KBM-7 (cell line): ENCODE results near the gene LMBR1L.
A peak's percentile ranks its signal among the peaks of the same experiment; 100 is the strongest.
"Not testable (repeated sequence)": the region's sequence is repeated elsewhere in the genome, so short reads cannot be mapped to it uniquely, and the experiment has no call there.

Experiments used
- DNase-seq: peaks from one replicate; pipeline ENCODE4 v3.0.0-alpha.2; 2015
- in situ Hi-C: fragments of 300-500 bp; cut with MboI; formaldehyde crosslinking; loops from 2 replicates; pipeline ENCODE4 v1.14.3; 2020; ENCODE audit warnings: low sequenced_read_pairs, low pct_unique_long_range_greater_than_20kb, mixed read lengths

Gene LMBR1L

GRCh38 chr12:49091056-49091835 lies 19.4 kb downstream of the LMBR1L start:
- no peak for DNase-seq
- in situ Hi-C loops = no loop called here

GRCh38 chr12:49089821-49090773 lies 20.6 kb downstream of the LMBR1L start:
- in situ Hi-C loops = no loop called here
- DNase-seq = peak; percentile 53

- DNase-seq = no peak
- in situ Hi-C loops = no loop called here
Measured at GRCh38 chr12:49088932-49089330, 21.7 kb downstream of the LMBR1L start.

- in situ Hi-C loops = no loop called here
- peak; percentile 86 for DNase-seq
Measured at GRCh38 chr12:49088150-49088931, 22.3 kb downstream of the LMBR1L start.

GRCh38 chr12:49086116-49086515 lies 24.5 kb downstream of the LMBR1L start:
- in situ Hi-C loops = no loop called here
- no peak for DNase-seq

- in situ Hi-C loops = no loop called here
- peak; percentile 28 for DNase-seq
Measured at GRCh38 chr12:49084438-49084837, 26.2 kb downstream of the LMBR1L start.

- in situ Hi-C loops = no loop called here
- no peak for DNase-seq
Measured at GRCh38 chr12:49079793-49080192, 30.9 kb downstream of the LMBR1L start.

- DNase-seq = no peak
- in situ Hi-C loops = no loop called here
Measured at GRCh38 chr12:49070971-49071370, 39.7 kb downstream of the LMBR1L start.

GRCh38 chr12:49069507-49070346 lies 40.9 kb downstream of the LMBR1L start, which contains the start of gene RHEBL1:
Gene RHEBL1, minus strand, starts transcription at chr12:49069979. Its CDS starts 194 bp downstream, at chr12:49069785.
- in situ Hi-C loops = no loop called here
- DNase-seq = peak; percentile 99

GRCh38 chr12:49068879-49069506 lies 41.7 kb downstream of the LMBR1L start:
- in situ Hi-C loops = no loop called here
- no peak for DNase-seq

GRCh38 chr12:49066120-49066519 lies 44.5 kb downstream of the LMBR1L start:
- in situ Hi-C loops = no loop called here
- DNase-seq = no peak

- in situ Hi-C loops = no loop called here
- DNase-seq = no peak
Measured at GRCh38 chr12:49064767-49065152, 45.9 kb downstream of the LMBR1L start.

- DNase-seq, in situ Hi-C loops: not testable (repeated sequence)
Measured at GRCh38 chr12:49061916-49062315, 48.7 kb downstream of the LMBR1L start.

- in situ Hi-C loops = no loop called here
- no peak for DNase-seq
Measured at GRCh38 chr12:49061157-49061650, 49.4 kb downstream of the LMBR1L start.

GRCh38 chr12:49060237-49061156 lies 50.1 kb downstream of the LMBR1L start, which contains the start of gene KMT2D:
Gene KMT2D, minus strand, starts transcription at chr12:49060794. Its CDS starts 5,470 bp downstream, at chr12:49055324.
- DNase-seq = peak; percentile 93
- in situ Hi-C loops = no loop called here

- DNase-seq = peak; percentile 25
Measured at GRCh38 chr12:49059299-49060171, 51.1 kb downstream of the LMBR1L start.

More at GRCh38 chr12:49059299-49060171, 51.1 kb downstream of the LMBR1L start:
- in situ Hi-C loops = no loop called here
